AG10803 (cell line): ENCODE measurements around the gene EHF.

Source experiments
- DNase-seq: peaks from one replicate; pipeline ENCODE4 v3.0.0; 2010; ENCODE audit warnings: low read depth
- H3K4me3 ChIP-seq: 2 replicates; pipeline ENCODE4 v1.5.1; 2011; ENCODE audit warnings: mild to moderate bottlenecking, low read length, control low read depth
- CTCF ChIP-seq: conservative IDR thresholded peaks from 2 replicates; pipeline ENCODE4 v1.5.1; 2011; ENCODE audit warnings: mild to moderate bottlenecking, low read length, control low read depth, inconsistent platforms

EHF gene

GRCh38 chr11:34616086-34616485 is 4.8 kb upstream of the EHF start:
- TF ChIP-seq CTCF: no peak
- DNase-seq: no peak
- H3K4me3 ChIP-seq: no peak overlapping the region

- no peak for TF ChIP-seq CTCF
- DNase-seq: no peak
- no peak overlapping the region for H3K4me3 ChIP-seq
Observed at GRCh38 chr11:34616830-34617504, 3.9 kb upstream of the EHF start.

- H3K4me3 ChIP-seq: no peak overlapping the region
- no peak for DNase-seq
- no peak for TF ChIP-seq CTCF
Observed at GRCh38 chr11:34618406-34618805, 2.5 kb upstream of the EHF start.

GRCh38 chr11:34619062-34619516 is 1.8 kb upstream of the EHF start:
- no peak overlapping the region for H3K4me3 ChIP-seq
- TF ChIP-seq CTCF: no peak
- DNase-seq: no peak

- no peak overlapping the region for H3K4me3 ChIP-seq
- DNase-seq: no peak
- TF ChIP-seq CTCF: no peak
Observed at GRCh38 chr11:34620202-34620601, 691 bp upstream of the EHF start.

- DNase-seq: peak; percentile 12
- no peak for TF ChIP-seq CTCF
- no peak overlapping the region for H3K4me3 ChIP-seq
Observed at GRCh38 chr11:34621876-34622275, 983 bp downstream of the EHF start.

- H3K4me3 ChIP-seq: no peak overlapping the region
- DNase-seq: no peak
- TF ChIP-seq CTCF: no peak
Observed at GRCh38 chr11:34623463-34623862, 2.6 kb downstream of the EHF start.
